Measurements from ENCODE around the gene CELA1.
"Not testable (repeated sequence)": the region's sequence is repeated elsewhere in the genome, so short reads cannot be mapped to it uniquely, and the experiment has no call there.

CELA1 gene

GRCh38 chr12:51307655-51308593 is 38.6 kb downstream of the CELA1 start:
- no peak for DNase-seq

DNA sequence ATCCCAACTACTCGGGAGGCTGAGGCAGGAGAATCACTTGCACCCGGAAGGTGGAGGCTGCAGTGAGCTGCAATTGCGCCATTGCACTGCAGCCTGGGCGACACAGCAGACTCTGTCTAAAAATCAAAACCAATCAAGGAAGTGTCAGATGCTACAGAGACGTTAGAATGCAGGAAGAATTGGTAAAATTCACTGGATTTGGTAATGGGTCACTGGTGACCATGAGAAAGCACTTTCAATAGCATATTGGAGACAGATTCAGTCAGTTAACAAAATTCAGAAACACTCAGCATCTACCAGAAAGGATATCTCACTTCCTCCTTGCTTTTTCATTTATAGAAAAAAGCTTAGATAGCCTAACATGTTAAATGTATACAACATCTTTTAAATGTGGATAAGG is 40.0 kb downstream of the CELA1 start:
- no peak for DNase-seq

DNA sequence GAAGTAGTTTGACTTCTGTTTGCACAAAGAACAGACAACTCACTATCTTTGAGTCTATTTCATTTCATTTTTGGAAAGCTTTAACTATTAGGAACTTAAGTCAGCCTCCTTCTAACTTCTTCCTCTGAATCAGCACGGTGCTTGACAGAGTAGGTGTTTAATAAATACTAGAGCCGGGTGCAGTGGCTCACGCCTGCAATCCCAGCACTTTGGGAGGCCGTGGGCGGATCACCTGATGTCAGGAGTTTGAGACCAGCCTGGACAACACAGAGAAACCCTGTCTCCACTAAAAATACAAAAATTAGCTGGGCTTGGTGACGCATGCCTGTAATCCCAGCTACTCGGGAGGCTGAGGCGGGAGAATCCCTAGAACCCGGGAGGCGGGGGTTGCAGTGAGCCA is 45.7 kb downstream of the CELA1 start:
- not testable (repeated sequence) for DNase-seq

GRCh38 chr12:51295651-51296050 is 50.8 kb downstream of the CELA1 start:
- no peak for DNase-seq

- not testable (repeated sequence) for DNase-seq
Observed at GRCh38 chr12:51294097-51294496, 52.4 kb downstream of the CELA1 start.

GRCh38 chr12:51293696-51294095 is 52.8 kb downstream of the CELA1 start:
- DNase-seq, result no peak

- DNase-seq, result not testable (repeated sequence)
Observed at GRCh38 chr12:51291603-51292513, 54.6 kb downstream of the CELA1 start.

DNA sequence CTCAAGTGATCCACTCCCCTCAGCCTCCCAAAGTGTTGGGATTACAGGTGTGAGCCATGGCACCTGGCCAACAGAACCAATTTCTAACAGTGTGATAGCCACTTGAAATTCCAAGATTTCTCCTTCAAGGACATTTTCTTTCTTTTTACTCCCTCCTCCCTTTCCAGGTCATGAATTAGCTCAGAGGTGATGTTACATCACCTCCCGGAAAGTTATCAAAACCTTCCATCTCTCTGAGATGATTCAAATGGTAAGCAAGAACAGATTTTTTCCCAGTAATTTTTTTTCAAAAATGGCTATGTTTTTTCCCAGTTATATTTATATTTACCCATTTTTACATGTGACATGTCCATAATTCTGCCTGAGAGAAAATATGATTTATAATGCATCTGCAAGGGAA is 60.6 kb downstream of the CELA1 start:
- DNase-seq, result no peak

GRCh38 chr12:51281202-51281924 is 65.1 kb downstream of the CELA1 start:
- no peak for DNase-seq

Data from NK-92 treated with Interleukin-12 subunit alpha and Interleukin-12 subunit beta, amount 100 ng/mL, for 24 hours (cell line).